Sigmoid colon (tissue), 7 donors: ENCODE data around the gene E2F2. TPM values are rescaled to one million over a fixed set of nuclear protein-coding genes. Genes with fewer than 3 reads are reported as not detected.
A peak's percentile ranks its signal among the peaks of the same experiment; 100 is the strongest.

Experiments
- DNase-seq: peaks from one replicate; pipeline ENCODE4 v3.0.0-alpha.2; 2019
- H3K27ac ChIP-seq, 4 donors: fragments of 200-600 bp; sonication (generic); one replicate each; pipeline ENCODE4 v1.5.1; 2016 to 2019; ENCODE audit warnings: mild to moderate bottlenecking in 1 of 4
- H3K27me3 ChIP-seq, 3 donors: fragments of 200-600 bp; sonication (generic); one replicate each; pipeline ENCODE4 v1.5.1; 2019; ENCODE audit warnings: mild to moderate bottlenecking in 1 of 3
- H3K36me3 ChIP-seq, 4 donors: fragments of 200-600 bp; sonication (generic); one replicate each; pipeline ENCODE4 v1.5.1; 2016 to 2019
- H3K4me1 ChIP-seq, 4 donors: fragments of 200-600 bp; sonication (generic); one replicate each; pipeline ENCODE4 v1.5.1; 2017 to 2019
- H3K4me3 ChIP-seq, 4 donors: fragments of 200-600 bp; sonication (generic); one replicate each; pipeline ENCODE4 v1.5.1; 2017 to 2019; ENCODE audit warnings: mild to moderate bottlenecking in 2 of 4, moderate library complexity in 1 of 4
- H3K9me3 ChIP-seq, 4 donors: fragments of 200-600 bp in 3 of 4; sonication (generic) in 3 of 4; one replicate each; pipeline versions ENCODE4 v1.5.1 to v1.6.1; 2013 to 2019
- EP300 ChIP-seq, 4 donors: sonication (generic); formaldehyde crosslinking; IDR thresholded peaks; one replicate each; pipeline ENCODE4 v1.6.1; 2017; ENCODE audit warnings: antibody characterized with exemption in 4 of 4
- POLR2A ChIP-seq, 2 donors: fragments of 450-650 bp; IDR thresholded peaks; one replicate each; pipeline ENCODE4 v1.6.1; 2016; ENCODE audit warnings: antibody characterized with exemption in 2 of 2, mild to moderate bottlenecking in 2 of 2, moderate library complexity in 2 of 2
- POLR2AphosphoS5 ChIP-seq, 4 donors: sonication (generic); formaldehyde crosslinking; IDR thresholded peaks; one replicate each; pipeline ENCODE4 v1.6.1; 2017; ENCODE audit warnings: antibody characterized with exemption in 4 of 4
- WGBS, 2 donors: extraction: QIAGEN DNeasy Blood & Tissue Kit; methylation state at CpG; one replicate each; pipeline ENCODE4 v1.1.7; 2013; 5-methylcytosine and 5-hydroxymethylcytosine counted together
- intact Hi-C: fragments of 100-400 bp; cut with DNase I; formaldehyde crosslinking; loops from one replicate; pipeline ENCODE4 v1.15.1; 2023
- polyA plus RNA-seq, 3 donors: library from polyadenylated mRNA; stranded (reverse); fragments of 200-250 nt; gene quantifications; one replicate each; pipeline ENCODE4 v1.2.3, GENCODE V29; 2013
- total RNA-seq, 4 donors: library from RNA; depleted of rRNA; stranded (reverse); fragments of >200 nt; gene quantifications; one replicate each; pipeline ENCODE4 v1.1.0, GENCODE V29; 2016
- TF ChIP-seq, protein P1 (sequence below), 4 experiments: fragments of 450-650 bp in 3 of 4; fragments of 200-600 bp in 1 of 4; IDR thresholded peaks; one replicate each; pipeline ENCODE4 v1.5.1; 2016 to 2019; ENCODE audit warnings: antibody characterized with exemption in 4 of 4, mild to moderate bottlenecking in 3 of 4, moderate library complexity in 2 of 4
- donor health status: healthy with polysubstance abuse.
- donor health status: Bipolar disorder and iron deficiency.
- donor health status: healthy.

E2F2 gene
- total and polyA plus RNA-seq, 7 donors = 0.14 to 10.6 (median 2.4) TPM; not detected in 2

DNA sequence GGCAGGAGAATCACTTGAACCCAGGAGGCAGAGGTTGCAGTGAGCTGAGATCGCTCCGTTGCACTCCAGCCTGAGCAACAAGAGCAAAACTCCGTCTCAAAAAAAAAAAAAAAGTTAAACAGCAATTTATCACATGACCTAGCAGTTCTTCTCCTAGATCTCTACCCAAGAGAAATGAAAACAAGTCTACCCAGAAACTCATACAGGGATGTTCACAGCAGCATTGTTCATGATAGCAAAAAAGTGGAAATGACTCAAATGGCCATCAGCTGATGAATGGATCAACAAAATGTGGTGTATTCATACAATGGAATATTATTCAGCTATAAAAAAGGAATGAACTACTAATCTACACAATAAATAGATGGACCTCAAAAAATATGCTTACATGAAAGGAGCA lies 40.4 kb upstream of the E2F2 start:
- no peak for DNase-seq
- Histone ChIP-seq H3K4me1 (peaks cover 0 to 26% (median 20%) of the 10 kb centered on the region in 4 donors), H3K9me3 (no peaks in the 10 kb centered on the region), H3K27me3 (no peaks in the 10 kb centered on the region), H3K4me3 (no peak overlapping the region), H3K36me3 (no peaks in the 10 kb centered on the region), H3K27ac (no peak overlapping the region)
- intact Hi-C loops = no loop called here
- TF ChIP-seq POLR2AphosphoS5 (IDR thresholded peaks at IDR 0.05) (no peak), EP300 (IDR thresholded peaks at IDR 0.05) (no peak), POLR2A (IDR thresholded peaks at IDR 0.05) (no peak)
- TF ChIP-seq, protein P1, sequence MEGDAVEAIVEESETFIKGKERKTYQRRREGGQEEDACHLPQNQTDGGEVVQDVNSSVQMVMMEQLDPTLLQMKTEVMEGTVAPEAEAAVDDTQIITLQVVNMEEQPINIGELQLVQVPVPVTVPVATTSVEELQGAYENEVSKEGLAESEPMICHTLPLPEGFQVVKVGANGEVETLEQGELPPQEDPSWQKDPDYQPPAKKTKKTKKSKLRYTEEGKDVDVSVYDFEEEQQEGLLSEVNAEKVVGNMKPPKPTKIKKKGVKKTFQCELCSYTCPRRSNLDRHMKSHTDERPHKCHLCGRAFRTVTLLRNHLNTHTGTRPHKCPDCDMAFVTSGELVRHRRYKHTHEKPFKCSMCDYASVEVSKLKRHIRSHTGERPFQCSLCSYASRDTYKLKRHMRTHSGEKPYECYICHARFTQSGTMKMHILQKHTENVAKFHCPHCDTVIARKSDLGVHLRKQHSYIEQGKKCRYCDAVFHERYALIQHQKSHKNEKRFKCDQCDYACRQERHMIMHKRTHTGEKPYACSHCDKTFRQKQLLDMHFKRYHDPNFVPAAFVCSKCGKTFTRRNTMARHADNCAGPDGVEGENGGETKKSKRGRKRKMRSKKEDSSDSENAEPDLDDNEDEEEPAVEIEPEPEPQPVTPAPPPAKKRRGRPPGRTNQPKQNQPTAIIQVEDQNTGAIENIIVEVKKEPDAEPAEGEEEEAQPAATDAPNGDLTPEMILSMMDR (IDR thresholded peaks at IDR 0.05) = no peak
- WGBS, 2 donors = 79 to 86% methylated on average over 3 of the region's 3 CpGs

DNA sequence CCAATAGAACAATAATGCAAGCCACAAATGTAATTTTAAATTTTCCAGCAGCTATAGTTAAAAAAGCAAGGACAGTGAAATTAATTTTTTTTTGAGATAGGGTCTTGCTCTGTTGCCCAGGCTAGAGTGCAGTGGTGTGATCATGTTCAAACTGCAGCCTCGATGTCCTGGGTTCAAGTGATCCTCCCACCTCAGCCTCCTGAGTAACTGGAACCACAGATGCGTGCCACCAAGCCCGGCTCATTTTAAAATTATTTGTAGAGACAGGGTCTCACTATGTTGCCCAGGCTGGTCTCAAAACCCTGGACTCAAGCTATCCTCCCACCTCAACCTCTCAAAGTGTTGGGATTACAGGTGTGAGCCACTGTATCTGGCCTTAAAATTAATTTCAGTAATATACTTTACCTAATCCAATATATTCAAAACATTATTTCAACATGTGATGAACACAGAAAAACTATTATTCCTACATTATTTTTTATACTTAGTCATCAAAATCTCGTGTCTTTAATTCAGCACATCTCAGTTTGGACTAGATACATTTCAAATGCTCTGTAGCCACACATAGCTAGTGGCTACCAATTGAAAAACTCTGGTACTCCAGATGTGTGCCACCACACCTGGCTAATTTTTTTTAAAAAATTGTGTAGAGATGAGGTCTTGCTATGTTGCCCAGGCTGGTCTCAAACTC lies 39.1 kb upstream of the E2F2 start:
- Histone ChIP-seq H3K4me3 (no peak overlapping the region), H3K27me3 (no peaks in the 10 kb centered on the region), H3K9me3 (no peaks in the 10 kb centered on the region), H3K4me1 (peaks cover 0 to 16% (median 10%) of the 10 kb centered on the region in 4 donors), H3K27ac (no peak overlapping the region), H3K36me3 (no peaks in the 10 kb centered on the region)
- DNase-seq = no peak
- 95% methylated on average over 4 of the region's 4 CpGs for WGBS, 2 donors
- TF ChIP-seq EP300 (IDR thresholded peaks at IDR 0.05) = no peak
- intact Hi-C loops = no loop called here

DNA sequence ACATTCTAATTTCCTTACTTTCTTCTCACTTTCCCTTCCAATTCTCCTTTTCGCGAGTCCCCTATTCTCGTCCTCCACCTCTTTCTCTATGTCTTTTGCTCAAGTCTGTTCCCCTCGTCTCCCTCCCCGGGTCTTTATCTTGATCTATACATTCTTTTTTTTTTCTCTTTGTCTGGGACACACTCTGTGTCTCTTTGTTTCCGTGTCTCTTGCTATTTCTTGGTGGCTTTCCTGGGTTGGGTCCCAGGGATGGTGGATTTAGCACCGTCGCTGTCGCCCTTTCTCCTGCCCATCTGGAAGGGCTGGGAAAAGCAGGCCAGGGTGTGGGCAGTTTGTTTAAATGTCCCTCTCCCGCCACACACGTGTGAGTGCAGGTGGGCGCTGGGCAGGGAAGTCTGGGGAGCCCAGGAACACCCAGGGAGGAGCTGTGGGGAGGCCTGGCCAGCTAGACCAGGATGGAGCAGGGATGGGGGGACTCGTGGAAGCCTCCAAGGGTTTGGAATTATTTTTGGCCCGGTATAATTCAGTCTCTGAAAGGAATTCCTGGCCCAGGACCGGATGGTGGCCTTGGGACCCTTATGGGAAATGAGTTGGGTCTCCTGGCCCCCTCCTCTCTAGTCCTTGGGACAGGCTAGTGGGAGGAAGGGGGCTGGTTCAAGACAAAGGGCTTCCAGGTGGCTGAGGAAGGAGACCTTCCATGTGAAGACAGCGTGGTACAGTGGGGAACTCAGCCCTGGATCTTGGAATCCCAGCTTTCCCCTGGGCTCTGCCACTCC lies 37.8 kb upstream of the E2F2 start:
- 29 to 49% methylated on average over 16 of the region's 16 CpGs for WGBS, 2 donors
- H3K36me3 ChIP-seq = no peaks in the 10 kb centered on the region
- H3K4me3 ChIP-seq = peak overlapping the region; percentile 46 to 87 (median 64)
- H3K27ac ChIP-seq = peak overlapping the region; percentile 75 to 83 (median 82)
- intact Hi-C loops = no loop called here
- no peak for TF ChIP-seq EP300 (IDR thresholded peaks at IDR 0.05)
- TF ChIP-seq POLR2AphosphoS5 (IDR thresholded peaks at IDR 0.05) = no peak
- TF ChIP-seq POLR2A (IDR thresholded peaks at IDR 0.05) = no peak
- TF ChIP-seq, protein P1 (IDR thresholded peaks at IDR 0.05) = no peak
- peaks cover 0 to 19% (median 16%) of the 10 kb centered on the region in 4 donors for H3K4me1 ChIP-seq
- H3K27me3 ChIP-seq = no peaks in the 10 kb centered on the region
- H3K9me3 ChIP-seq = no peaks in the 10 kb centered on the region
- peak; percentile 66 for DNase-seq

DNA sequence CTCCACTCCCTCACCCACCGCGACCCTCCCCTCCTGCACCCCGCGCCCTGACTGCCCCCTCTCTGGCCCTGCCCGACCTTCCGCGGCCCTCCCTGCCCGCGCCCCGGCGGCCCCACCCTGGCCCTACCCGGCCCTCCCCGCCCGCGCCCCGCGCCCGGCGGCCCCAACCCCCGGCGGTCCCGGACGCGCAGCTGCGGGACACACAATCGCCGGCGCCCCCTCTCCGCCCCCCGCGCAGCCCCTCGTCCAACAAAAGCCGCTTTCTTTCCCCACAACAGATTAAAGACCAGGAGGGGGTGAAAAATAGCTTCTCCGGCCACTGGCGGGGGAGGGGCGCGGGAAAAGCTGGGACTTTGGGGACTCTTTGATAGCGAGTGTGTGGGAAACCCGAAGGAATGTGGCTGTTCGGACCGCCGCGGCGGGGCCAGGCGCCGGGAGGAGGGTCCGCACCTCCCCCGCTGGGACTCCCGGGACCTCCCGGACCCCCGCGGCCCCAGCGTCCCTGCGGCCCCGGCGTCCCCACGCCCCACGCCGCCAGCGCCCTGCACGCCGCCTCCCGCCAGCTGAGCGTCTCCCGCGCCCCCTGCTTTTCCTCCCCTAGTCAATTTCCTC lies 37.1 kb upstream of the E2F2 start:
- intact Hi-C loops = no loop called here
- no peaks in the 10 kb centered on the region for H3K36me3 ChIP-seq
- 1 to 2% methylated on average over 66 of the region's 66 CpGs for WGBS, 2 donors
- peak overlapping the region; percentile 75 to 83 (median 82) for H3K27ac ChIP-seq
- H3K4me1 ChIP-seq = peaks cover 0 to 24% (median 21%) of the 10 kb centered on the region in 4 donors
- no peaks in the 10 kb centered on the region for H3K9me3 ChIP-seq
- H3K4me3 ChIP-seq = peak overlapping the region; percentile 46 to 87 (median 64)
- H3K27me3 ChIP-seq = no peaks in the 10 kb centered on the region
- TF ChIP-seq, protein P1 (IDR thresholded peaks at IDR 0.05) = no peak
- TF ChIP-seq EP300 (IDR thresholded peaks at IDR 0.05) (no peak), POLR2A (IDR thresholded peaks at IDR 0.05) (no peak), POLR2AphosphoS5 (IDR thresholded peaks at IDR 0.05) (no peak)
- peak; percentile 64 for DNase-seq

DNA sequence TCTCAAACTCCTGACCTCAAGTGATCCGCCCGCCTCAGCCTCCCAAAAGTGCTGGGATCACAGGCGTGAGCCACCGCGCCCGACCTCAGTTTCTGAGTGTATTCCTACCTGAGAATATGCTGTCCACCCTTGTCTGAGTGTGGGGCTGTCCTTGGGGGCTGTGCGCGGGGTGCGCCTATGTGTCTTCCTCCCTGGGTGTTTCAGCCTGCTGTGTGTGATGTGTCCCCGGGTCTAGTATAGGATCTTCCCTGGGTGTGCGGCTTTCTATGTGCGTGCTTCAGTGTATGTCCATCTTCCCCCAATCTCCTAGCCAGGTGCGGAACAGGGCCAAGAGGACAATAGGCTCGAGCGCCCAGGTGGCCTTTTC lies 36.6 kb upstream of the E2F2 start:
- DNase-seq = peak; percentile 61
- Histone ChIP-seq H3K27me3 (no peaks in the 10 kb centered on the region), H3K27ac (peak overlapping the region; percentile 75 to 83 (median 82)), H3K4me3 (peak overlapping the region; percentile 46 to 87 (median 64)), H3K4me1 (peaks cover 0 to 29% (median 26%) of the 10 kb centered on the region in 4 donors), H3K9me3 (no peaks in the 10 kb centered on the region), H3K36me3 (no peaks in the 10 kb centered on the region)
- 54 to 70% methylated on average over 15 of the region's 15 CpGs for WGBS, 2 donors
- TF ChIP-seq, protein P1 (IDR thresholded peaks at IDR 0.05) = no peak
- no peak for TF ChIP-seq EP300 (IDR thresholded peaks at IDR 0.05)
- intact Hi-C loops = no loop called here
